Breast epithelium (tissue), 3 donors: Measurements from ENCODE around the gene MFSD12.

Experiments used
- POLR2A ChIP-seq: fragments of 450-650 bp; IDR thresholded peaks from one replicate; pipeline ENCODE4 v1.6.1; 2016; ENCODE audit warnings: antibody characterized with exemption, mild to moderate bottlenecking, moderate library complexity
- POLR2AphosphoS5 ChIP-seq, 3 donors: sonication (generic); formaldehyde crosslinking; IDR thresholded peaks; one replicate each; pipeline ENCODE4 v1.6.1; 2017; ENCODE audit warnings: antibody characterized with exemption in 3 of 3
- TF ChIP-seq, protein P1 (sequence below), 3 donors: fragments of 450-650 bp; IDR thresholded peaks; one replicate each; pipeline ENCODE4 v1.5.1; 2016 to 2017; ENCODE audit warnings: antibody characterized with exemption in 3 of 3, mild to moderate bottlenecking in 3 of 3, moderate library complexity in 3 of 3

DNA sequence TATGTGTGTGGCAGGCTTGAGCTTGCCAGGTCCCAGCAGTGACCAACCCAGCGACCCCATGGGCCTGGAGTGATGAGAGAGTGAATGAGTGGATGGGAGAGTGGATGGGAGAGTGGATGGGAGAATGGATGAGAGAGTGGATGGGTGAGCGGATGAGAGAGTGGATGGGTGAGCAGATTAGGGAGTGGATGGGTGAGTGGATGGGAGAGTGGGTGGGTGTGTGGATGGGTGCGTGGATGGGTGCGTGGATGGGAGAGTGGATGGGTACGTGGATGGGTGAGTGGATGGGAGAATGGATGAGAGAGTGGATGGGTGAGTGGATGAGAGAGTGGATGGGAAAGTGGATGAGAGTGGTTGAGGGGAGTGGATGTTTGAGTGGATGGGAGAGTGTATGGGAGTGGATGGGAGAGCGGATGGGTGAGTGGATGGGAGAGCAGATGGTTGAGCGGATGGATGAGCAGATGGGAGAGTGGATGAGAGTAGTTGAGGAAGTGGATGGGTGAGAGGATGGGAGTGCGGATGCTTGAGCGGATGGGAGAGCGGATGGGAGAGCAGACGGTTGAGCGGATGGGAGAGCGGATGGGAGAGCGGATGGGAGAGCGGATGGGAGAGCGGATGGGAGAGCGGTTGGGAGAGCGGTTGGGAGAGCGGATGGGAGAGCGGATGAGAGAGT, 28.7 kb downstream of the MFSD12 start:
- no peak for TF ChIP-seq POLR2A
- TF ChIP-seq, protein P1, sequence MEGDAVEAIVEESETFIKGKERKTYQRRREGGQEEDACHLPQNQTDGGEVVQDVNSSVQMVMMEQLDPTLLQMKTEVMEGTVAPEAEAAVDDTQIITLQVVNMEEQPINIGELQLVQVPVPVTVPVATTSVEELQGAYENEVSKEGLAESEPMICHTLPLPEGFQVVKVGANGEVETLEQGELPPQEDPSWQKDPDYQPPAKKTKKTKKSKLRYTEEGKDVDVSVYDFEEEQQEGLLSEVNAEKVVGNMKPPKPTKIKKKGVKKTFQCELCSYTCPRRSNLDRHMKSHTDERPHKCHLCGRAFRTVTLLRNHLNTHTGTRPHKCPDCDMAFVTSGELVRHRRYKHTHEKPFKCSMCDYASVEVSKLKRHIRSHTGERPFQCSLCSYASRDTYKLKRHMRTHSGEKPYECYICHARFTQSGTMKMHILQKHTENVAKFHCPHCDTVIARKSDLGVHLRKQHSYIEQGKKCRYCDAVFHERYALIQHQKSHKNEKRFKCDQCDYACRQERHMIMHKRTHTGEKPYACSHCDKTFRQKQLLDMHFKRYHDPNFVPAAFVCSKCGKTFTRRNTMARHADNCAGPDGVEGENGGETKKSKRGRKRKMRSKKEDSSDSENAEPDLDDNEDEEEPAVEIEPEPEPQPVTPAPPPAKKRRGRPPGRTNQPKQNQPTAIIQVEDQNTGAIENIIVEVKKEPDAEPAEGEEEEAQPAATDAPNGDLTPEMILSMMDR (IDR thresholded peaks at IDR 0.05): no peak
- no peak for TF ChIP-seq POLR2AphosphoS5 (IDR thresholded peaks at IDR 0.05)
